Stimulated activated CD8-positive, alpha-beta memory T cell treated with anti-CD3 and anti-CD28 coated beads, Interleukin-4, amount 100 ng/mL, for 1 hour (primary cell): ENCODE measurements around the gene MRPS9.

Source experiments
- DNase-seq, 2 donors: peaks; one replicate each; pipeline ENCODE4 v3.0.0-alpha.2; 2020; ENCODE audit warnings: low read depth in 2 of 2, low spot score in 1 of 2

MRPS9 gene

DNA sequence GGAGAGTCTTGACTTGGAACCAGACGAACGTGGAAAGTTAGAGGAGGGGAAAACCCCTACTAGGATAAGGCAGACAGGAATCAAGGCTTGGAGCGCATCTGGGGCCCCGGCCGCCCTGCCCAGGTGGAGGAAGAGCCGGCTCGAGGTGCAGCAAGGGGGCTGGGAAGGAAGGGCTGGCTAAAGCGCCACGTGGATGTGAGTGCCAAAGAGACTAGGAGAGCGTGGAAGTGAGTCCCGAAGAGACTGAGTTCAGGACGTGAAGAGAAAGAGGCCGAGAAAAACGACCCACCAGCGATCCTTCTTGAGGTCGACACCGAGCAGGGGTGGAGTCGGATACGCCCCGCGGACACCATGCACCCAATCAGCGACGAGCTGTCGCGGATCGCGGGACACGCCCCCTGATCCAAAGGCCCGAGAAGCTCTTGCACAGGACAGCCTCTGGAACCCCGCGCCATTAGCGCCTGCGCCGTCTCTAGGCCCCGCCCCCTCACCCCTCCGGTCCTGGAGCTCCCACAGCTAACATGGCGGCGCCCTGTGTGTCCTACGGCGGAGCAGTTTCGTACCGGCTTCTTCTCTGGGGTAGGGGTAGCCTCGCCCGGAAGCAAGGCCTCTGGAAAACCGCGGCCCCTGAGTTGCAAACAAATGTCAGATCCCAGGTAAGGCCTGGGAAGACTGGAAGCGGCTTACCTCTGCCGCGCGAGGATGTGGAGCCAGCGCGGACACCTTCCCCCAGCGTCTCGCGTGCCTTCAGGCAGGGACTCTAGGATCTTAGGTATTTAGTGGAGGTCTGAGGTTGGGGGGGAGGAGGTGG lies at the start of gene MRPS9:
TSS of gene MRPS9 (plus strand) at position 498 of the 811 bp plus-strand sequence. CDS start at position 522, 24 bp downstream.
- DNase-seq: peak; percentile 91 to 96

DNA sequence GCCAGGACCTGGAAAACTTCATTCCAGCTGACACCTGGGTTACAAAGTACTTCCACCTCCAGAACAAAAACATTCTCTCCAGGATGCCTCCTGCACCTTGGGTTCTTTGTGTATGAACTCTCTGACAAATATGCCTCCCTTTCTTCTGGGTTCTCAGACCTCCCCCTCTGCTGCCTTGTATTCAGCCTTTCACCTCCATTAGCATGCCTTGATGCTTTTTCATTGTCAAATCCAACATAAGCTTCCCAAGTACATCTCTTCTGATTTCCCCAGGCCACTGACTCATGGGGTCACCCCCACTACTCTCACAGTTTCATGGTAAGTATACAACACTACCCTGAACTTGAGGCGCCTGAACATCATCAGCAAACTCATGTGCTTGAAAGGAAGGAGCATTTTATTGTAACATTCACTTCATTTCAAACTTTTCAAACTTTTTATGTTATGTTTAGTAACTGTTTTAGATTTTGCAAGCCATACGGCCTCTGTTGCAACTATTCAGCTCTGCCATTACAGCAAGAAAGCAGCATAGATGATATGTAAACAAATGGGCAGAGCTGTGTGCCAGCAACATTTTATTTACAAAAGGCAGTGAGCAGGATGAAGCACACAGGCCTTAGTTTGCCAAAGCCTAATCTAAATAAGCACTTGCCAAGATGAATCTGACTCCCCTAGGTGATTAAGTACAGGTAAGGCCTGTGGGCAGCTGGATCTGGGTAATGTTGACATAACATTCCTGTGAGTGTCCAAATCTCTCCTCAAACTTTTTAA lies 32.5 kb upstream of the MRPS9 start:
- no peak for DNase-seq

DNA sequence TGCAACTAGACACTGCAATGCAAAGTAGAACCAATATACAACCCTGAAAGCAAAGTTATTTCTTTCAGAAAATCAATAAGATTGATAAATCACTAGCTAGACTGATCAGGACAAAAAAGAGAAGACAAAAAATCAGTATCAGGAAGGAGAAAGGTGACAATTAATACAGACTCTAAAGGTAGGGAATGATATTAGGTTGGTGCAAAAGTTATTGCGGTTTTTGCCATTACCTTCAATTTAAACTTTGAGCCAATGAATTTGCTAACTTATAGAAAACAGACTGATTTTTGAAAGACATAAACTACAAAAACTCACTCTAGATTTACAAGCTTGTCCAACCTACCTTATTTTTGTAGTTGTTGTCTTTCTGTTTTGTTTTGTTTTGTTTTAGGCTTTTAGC lies 30.5 kb upstream of the MRPS9 start:
- no peak for DNase-seq

DNA sequence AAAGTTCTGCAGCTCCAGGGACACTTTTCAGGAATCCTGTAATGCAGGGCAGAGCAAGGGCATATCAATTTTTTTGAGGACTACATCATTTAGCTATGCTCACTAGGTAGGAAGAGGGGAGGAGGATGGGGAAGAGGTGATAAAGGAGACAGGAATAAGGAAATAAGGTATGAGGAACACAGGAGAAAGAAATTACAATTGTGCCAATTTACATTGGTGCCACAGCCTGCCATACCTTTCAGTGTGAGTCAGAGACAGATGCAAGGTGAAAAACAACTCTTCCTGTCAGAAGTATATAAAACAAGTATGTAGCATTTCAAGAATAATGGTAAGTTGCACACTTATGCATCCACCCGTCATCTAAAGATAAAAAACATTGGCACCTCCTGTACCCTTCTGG lies 5.4 kb upstream of the MRPS9 start:
- no peak for DNase-seq

DNA sequence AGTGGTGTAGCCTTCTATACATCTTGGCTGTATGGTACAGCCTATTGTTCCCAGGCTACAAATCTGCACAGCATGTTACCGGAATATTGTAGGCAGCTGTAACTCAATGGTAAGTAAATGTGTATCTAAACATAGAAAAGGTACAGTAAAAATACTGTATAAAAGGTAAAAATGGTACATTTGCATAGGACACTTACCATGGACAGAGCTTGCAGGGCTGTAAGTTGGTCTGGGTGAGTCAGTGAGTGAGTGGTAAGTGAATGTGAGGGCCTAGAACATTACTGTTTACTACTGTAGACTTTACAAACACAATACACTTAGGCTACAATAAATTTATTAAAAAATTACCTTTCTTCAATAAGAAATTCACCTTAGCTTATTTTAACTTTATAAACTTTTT lies 3.7 kb upstream of the MRPS9 start:
- DNase-seq: no peak

DNA sequence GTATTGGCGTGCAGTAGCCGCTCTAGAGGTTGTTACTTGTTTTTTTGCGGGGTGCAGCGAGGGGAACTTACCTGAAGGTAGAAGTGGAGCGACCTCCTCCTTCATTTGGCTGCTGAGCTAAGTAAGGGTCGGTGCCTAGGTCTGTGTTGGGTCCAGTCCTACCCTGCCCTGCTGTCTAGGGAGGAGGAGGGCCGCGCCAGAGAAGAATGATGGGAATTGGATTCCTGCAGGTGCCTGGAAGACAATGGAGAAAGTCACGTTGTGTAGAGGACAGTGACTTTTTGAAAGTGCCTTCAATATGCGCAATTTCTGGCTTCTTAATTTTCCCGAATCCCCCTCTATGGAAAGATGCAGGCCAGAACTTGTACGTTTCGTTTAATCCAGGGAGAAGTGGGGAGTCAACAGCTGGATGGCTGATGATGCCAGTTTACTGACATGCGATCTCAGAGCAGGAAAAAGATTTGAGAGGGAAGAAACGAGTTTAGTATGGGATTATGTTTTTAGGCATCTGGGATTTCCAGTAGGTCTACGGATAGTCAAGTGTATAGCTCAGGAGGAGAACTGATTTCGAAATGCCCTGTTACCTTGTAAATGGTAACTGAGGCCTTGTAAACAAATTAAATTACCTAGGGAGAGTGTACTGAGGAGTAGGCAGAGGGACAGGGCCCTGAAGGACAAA lies 653 bp downstream of the MRPS9 start:
- DNase-seq: no peak

DNA sequence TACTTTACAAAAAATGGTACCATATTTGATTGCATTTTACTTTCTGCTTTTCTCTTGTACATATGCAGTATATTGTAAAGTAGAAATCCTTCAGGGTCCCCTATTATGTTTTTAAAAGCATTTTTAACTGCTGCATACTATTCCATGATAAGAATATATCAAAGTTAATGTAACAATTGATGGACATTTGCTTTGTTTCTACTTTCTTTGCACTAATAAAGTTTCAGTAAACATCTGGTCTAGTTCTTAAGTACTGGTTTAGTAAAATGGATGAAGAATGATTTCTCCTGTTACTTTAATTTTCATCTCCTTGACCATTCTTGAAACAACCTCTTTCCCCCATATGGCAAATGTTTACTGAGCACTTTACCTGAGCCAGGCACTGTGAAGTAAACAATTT lies 1.7 kb downstream of the MRPS9 start:
- no peak for DNase-seq

DNA sequence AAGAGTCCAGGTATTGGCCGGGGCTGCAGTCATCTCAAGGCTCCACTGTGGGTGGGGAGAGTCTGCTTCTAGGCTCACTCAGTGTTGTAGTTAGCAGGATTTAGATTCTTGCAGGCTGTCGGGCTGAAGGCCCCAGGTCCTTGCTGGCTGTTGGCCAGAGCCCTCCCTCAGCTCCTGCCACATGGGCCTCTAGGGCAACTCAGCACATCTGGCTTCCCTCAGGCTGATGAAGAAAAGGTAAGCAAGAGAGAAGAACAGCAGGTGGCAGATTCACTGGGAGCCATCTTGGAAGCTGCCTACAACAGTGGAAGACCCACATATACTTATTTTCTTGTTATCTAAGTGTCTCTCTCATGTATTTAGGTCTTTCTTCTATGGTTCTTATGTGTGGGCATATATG lies 4.3 kb downstream of the MRPS9 start:
- DNase-seq: no peak

DNA sequence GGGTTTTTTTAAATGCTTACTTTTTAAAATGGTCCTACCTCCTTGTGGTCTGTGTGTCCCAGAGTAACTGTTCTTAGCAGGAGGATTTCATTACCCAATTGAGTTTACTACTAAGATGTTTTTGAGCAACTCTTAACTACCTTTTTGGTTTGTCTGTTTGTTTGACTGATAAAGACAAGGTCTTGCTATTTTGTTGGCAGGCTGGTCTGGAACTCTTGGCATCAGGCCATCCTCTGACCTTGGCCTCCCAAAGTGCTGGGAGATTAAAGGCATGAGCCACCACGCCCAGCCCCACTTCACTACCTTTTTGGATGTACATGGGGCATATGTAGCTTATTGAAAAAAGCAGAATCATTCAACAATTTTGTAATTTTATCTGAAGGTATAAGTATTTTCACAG lies 14.9 kb downstream of the MRPS9 start:
- DNase-seq: no peak

DNA sequence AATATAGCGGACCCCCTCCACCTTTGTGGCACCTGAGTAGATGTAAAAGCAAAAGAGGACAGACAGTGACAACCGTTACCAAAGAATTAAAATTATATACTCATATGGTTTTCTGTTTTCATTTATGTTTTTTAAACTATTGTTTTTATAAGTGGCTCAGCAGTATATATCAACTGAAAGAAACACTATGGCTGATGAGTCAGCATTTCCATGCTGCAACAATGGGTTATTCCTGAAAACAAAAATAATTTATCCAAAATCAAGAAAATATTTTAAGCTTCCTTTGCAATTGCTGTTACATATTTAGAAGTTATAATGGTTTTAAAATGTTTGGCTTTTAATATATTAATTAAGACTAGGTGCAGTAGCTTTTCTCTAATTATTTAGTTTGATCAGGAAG lies 17.7 kb downstream of the MRPS9 start:
- DNase-seq: no peak

DNA sequence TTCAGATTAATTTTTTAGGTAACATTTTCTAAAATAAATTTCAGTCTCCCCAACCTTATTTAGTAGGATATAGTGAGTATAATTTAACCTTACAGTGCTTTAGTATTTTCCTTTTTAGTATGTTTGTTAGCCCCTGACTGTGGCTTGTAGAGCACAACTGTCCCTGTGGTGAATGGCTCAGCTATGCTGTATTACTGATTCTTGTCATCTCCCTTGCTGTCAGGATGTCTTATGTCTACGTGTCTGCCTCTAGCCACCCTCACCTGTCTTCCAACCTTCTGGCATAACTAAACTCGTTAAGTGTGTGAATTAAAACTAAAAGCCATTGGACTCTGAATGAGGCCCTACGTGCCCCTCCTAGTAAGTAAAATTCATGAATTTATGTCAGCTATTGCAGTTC lies 18.4 kb downstream of the MRPS9 start:
- DNase-seq: no peak

DNA sequence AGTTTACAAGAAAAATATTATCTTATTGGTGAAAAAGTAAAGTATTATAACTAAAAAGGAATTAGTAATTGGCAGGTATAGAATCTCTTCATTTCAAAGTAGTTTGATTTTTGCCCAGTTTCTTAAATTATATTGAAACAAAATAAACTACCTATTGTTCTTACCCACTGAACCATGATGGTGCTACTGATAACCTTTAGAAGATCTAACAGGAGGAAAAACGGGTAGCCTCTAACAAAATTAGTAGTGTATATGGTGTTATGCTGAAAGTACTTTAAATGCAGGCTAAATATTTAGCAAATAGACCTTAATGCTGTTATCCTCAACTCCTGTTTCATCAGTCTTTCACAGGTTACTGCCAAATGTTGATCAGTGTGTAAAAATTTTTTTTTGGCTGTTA lies 19.1 kb downstream of the MRPS9 start:
- no peak for DNase-seq

DNA sequence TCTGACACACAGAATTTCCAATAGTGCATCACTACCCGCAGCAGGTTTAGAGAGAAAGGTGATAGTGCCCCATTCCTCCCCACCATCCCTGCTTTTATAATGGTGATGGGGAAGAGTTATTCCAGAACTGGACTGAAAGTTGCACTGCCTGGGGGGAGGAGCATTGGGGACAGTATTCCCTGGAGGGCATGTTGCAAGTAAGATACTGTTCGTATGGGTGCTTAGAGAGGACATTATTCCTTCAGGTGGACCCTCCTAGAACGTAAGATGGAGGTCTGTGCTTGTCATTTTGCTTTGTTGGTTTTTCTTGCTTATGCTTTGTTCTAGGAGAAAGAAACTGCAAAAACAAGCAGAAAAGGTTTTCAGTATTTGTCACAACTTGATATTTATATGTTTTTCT lies 23.7 kb downstream of the MRPS9 start:
- no peak for DNase-seq

DNA sequence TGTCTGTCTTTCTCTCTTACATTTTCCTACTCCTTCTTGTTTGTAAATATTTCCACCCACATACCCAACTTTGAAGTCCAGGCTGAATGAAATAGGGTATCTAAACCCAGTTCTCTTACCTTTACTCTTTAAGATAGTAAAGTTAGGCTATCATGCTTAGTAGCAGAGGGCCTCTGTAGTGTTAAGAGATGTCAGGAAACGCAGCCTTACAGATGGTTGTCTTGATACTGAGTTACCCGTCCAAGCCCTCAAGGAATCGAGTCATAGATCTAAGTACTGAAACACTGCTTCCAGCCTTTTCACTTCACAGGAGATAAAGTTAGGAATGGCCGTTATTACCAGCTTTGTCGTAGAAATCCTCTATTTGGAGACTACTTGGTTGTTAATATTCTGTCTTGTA lies 24.3 kb downstream of the MRPS9 start:
- DNase-seq: no peak

DNA sequence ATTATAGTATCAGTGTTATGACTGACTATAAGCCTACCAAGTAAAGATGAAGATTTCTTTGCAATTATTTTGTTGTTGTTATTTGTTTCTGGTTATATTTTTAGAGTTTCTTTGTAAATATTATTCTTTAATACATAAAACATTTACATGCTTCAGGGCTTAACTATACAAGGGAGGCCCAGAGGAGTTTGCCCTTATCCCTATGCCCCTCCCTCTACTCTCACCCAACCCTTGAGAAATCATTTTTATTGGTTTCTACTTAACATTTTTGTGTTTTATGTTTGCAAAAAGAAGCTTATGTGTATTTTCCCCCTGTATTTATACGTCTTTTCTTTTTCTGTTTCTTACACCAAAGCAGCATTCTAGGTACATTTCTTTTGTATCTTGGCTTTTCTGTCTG lies 30.5 kb downstream of the MRPS9 start:
- DNase-seq: no peak

DNA sequence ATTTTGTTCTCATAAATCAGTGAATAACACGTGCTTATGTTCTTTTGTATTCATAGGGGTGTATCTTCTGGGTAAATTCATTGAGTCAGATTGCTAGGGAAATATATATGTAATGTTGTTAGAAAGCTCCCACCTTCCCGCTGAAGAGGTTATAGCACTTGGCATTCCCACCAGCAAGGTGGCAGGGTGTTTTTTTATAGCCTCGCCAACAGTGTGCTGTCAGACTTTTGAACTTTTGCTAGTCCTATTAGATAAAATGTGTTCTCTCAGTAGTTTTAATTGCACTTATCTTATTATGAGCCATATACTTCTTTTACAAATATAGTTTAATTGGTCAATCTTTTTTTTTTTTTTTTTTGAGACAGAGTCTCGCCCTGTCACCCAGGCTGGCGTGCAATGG lies 31.0 kb downstream of the MRPS9 start:
- no peak for DNase-seq

DNA sequence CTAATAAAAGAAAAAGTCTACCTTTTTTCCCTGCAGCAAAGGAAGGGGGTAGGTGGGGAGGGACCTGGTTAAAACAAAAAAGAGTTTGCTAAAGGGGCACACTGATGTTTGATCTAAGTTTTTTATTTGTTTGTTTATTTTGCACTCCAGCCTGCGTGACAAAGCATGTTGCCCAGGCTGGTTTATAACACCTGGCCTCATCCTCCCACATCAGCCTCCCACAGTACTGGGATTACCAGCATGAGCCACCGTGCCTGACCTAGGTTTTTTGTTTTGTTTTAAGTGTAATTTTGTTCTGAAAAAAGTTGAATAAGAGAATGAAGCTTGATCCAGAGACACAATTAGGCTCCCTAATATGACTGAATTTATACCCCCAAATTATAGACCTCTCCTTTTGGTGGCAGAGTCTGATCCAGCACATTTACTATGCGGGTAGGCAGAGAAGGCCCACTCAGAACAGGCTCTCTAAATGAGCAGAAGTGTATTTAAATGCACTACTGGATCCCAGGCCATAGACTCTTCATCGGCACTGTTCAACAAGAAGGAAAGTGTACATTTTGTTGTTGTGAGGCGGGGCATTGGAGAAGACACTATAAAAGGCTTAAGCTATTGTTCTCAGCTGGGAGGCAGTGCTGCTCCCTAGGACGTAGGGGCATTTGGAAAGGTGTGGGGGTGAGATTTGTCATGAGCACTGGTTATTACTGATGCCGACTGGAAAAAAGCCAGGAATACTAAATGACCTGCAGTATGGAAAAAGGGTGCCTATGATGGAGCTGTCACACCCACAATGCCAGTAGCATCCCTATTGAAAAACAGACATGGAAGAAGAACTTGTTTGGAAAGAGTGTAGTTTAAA lies 32.4 kb downstream of the MRPS9 start:
- no peak for DNase-seq

DNA sequence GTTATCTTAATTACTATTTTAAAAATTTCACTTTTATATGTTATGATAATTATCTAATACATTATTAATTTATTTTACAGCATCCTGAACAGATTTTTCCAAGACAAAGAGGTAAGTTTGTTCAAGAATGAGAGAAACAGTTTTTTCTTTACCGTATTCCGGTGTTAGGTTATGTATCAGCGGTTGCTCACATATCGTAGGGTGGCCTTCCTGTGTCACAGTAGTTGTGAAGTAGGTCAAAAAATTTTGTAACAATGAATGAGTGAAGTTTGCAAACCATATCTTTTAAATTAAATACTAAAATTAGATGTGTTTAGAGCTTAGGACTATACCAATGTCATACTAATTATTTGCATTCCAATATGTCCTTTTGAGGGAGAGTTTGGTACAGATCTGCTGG lies 33.5 kb downstream of the MRPS9 start:
- no peak for DNase-seq

DNA sequence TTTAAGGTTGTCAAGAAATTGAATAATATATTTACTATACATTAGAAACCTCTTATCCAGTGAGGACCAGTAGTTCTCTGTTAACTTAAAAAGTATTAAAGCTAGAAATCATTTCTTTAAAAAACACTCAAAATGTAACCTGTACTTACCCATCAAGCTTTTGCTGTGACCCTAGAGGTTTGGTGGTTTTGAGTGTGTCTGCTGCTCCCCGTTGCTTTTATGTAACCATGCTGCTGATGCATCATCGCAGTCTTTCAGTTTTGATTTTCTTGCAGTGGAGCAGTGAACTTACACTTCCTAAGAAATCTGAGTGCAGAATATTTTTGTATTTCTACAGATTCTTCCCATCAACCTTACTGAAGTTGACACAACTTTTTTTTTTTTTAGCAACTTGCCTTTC lies 34.2 kb downstream of the MRPS9 start:
- no peak for DNase-seq

DNA sequence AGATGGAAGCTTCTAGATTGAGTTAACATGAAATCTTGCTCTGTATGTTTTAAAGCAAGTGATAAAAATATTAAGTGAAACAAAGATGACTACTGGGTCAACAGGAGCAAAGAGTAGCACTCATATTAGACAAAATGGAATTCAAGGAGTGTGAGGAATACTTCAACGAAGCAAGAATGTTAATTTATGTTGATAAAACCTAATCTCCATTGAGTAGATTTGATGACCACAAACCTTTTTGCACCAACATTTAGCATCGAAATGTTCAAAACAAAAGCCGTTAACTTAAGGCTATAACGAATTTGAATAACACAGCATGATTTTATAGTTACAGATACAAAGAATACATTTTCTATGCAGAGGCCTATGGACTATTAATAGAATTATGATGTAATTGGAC lies 35.7 kb downstream of the MRPS9 start:
- no peak for DNase-seq

DNA sequence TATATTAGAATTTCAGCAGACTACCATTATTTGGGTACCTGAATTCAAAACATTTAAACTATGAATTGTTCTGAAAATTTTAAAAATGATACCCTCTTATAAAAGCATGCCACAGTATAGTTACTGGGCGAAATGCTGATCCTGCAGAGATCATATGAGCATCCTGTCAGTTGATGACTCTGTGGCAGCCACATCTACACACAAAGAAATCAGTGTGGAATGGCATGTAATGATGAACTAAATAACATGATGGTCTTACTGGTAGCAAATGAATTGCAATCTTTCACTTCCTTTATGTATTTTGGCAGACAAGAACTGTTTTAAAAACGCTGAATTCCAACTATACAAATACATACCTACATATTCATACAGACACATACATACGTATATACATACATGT lies 38.3 kb downstream of the MRPS9 start:
- no peak for DNase-seq
